Heart left ventricle (tissue), 13 donors: ENCODE measurements around the gene HOXB7.

Source experiments
- POLR2A ChIP-seq, 2 donors: fragments of 450-650 bp; IDR thresholded peaks; one replicate each; pipeline ENCODE4 v1.6.1; 2017; ENCODE audit warnings: antibody characterized with exemption in 2 of 2, mild to moderate bottlenecking in 2 of 2, moderate library complexity in 2 of 2
- TF ChIP-seq, protein P1 (sequence below), 12 donors: fragments of 200-600 bp; sonication (generic) in 4 of 12; IDR thresholded peaks; one replicate each; pipeline versions ENCODE4 v1.5.0 to v1.8.0; 2018 to 2022; ENCODE audit warnings: antibody characterized with exemption in 12 of 12, mild to moderate bottlenecking in 5 of 12
- donor health status: ischemic (EF 13 %, LVEDD 7.1; RV severe dilation, severe dysfunction).
- donor health status: DM: no; HTN: yes; CAD: no.
- donor health status: DM: no; HTN: no; CAD: no.
- donor health status: ischemic (EF 25% LVEDD 6.9; RV normal size, moderate dysfunction).
- donor health status: ischemic (EF 25% LVEDD 5.7; RV mildly dilated, moderate dysfunction).
- donor health status: ischemic (EF 35%, LVEDD 5.7; RV mildly dilated, moderate dysfunction).
- donor health status: nonischemic (EF 11% LVEDD 7.7; RV severe dilation, severe dysfunction).
- donor health status: DM: yes; HTN: yes; CAD: no.
- donor health status: PGD.
- donor health status: ischemic (EF 29% LVEDD 5.4; RV normal size, mild dysfunction).
- donor health status: nonischemic (EF 23%, LVEDD 6.1; RV moderate dilation, normal function).

GRCh38 chr17:48642059-48642842, 31.4 kb upstream of the HOXB7 start:
- TF ChIP-seq, protein P1, sequence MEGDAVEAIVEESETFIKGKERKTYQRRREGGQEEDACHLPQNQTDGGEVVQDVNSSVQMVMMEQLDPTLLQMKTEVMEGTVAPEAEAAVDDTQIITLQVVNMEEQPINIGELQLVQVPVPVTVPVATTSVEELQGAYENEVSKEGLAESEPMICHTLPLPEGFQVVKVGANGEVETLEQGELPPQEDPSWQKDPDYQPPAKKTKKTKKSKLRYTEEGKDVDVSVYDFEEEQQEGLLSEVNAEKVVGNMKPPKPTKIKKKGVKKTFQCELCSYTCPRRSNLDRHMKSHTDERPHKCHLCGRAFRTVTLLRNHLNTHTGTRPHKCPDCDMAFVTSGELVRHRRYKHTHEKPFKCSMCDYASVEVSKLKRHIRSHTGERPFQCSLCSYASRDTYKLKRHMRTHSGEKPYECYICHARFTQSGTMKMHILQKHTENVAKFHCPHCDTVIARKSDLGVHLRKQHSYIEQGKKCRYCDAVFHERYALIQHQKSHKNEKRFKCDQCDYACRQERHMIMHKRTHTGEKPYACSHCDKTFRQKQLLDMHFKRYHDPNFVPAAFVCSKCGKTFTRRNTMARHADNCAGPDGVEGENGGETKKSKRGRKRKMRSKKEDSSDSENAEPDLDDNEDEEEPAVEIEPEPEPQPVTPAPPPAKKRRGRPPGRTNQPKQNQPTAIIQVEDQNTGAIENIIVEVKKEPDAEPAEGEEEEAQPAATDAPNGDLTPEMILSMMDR (IDR thresholded peaks at IDR 0.05), result no peak
- no peak for TF ChIP-seq POLR2A (IDR thresholded peaks at IDR 0.05)
